Motor neuron (in vitro differentiated cells): ENCODE measurements around the gene NFE2L3. TPM values are rescaled to one million over a fixed set of nuclear protein-coding genes. Genes with fewer than 3 reads are reported as not detected.
"Not testable (repeated sequence)": the region's sequence is repeated elsewhere in the genome, so short reads cannot be mapped to it uniquely, and the experiment has no call there.

ENCODE experiments used
- ATAC-seq, 8 experiments: fragments of 200-7000 bp; cut with Tn5 transposase; replicated peaks in 6 of 8; 2 replicates each; pipeline ENCODE4 v1.8.0; 2021; ENCODE audit warnings: mild to moderate bottlenecking in 8 of 8, moderate library complexity in 8 of 8
- H3K27ac ChIP-seq, 2 donors: fragments of 250-450 bp; sonication (Bioruptor Pico); 2 replicates each; pipeline ENCODE4 v1.9.0; 2021; ENCODE audit warnings: antibody characterized with exemption in 2 of 2, mild to moderate bottlenecking in 2 of 2, moderate library complexity in 1 of 2
- H3K4me1 ChIP-seq, 2 donors: fragments of 250-450 bp; sonication (Bioruptor Pico); replicated peaks in 1 of 2; 2 replicates each; pipeline ENCODE4 v1.6.1; 2021; ENCODE audit warnings: antibody characterized with exemption in 2 of 2, mild to moderate bottlenecking in 2 of 2, moderate library complexity in 1 of 2
- H3K4me3 ChIP-seq, 5 donors: fragments of 250-450 bp; sonication (Bioruptor Pico); 2 replicates each; pipeline ENCODE4 v1.9.0; 2021; ENCODE audit warnings: antibody characterized with exemption in 5 of 5, mild to moderate bottlenecking in 5 of 5, moderate library complexity in 4 of 5
- WGBS, 10 experiments: fragments of 450-650 bp; shearing (Covaris generic); methylation state at CpG; one replicate each; pipeline ENCODE4 v1.0.0; 2022; 5-methylcytosine and 5-hydroxymethylcytosine counted together
- in situ Hi-C, 9 experiments: fragments of 400-800 bp; cut with MboI; loops; one replicate each; pipeline ENCODE4 v1.15.0; 2021; ENCODE audit warnings: low sequenced_read_pairs in 9 of 9, low pct_unique_long_range_greater_than_20kb in 2 of 9; ENCODE audit not compliant: unreplicated experiment in 9 of 9
- total RNA-seq, 8 experiments: library from RNA; unstranded; fragments of 300-600 nt; gene quantifications; 2 replicates each; pipeline versions ENCODE4 v1.2.3 to v1.2.4, GENCODE V29; 2022

Gene NFE2L3
- total RNA-seq, 8 experiments from 2014 or later = 5.3 to 85.8 (median 9.9) TPM

- in situ Hi-C loops = no loop called here
- Histone ChIP-seq H3K4me1 (peaks cover 0 to 13% of the 10 kb centered on the region in 2 donors), H3K27ac (no peak overlapping the region), H3K4me3 (peak overlapping the region; percentile 44 to 50 (median 48))
- WGBS, 10 experiments = 52 to 100% (median 93%) methylated on average over 1 to 6 of the region's 10 CpGs; no CpG with 5 or more reads in 5 of the 10 experiments
- ATAC-seq = no peak
Observed at GRCh38 chr7:26151650-26151952, 397 bp upstream of the NFE2L3 start.

DNA sequence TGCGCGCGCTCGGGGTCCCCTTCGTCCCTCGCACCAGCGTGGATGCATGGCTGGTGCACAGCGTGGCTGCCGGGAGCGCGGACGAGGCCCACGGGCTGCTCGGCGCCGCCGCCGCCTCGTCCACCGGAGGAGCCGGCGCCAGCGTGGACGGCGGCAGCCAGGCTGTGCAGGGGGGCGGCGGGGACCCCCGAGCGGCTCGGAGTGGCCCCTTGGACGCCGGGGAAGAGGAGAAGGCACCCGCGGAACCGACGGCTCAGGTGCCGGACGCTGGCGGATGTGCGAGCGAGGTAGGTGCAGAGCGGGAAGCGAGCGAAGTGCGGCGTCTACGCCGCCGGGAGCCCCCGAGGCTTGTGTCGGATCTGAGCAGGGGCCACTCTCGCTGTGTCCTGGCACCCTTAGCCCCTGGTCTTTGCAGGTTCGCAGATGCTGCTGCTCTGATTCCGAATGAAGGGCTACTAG is 813 bp downstream of the NFE2L3 start:
- peak overlapping the region; percentile 44 to 50 (median 48) for H3K4me3 ChIP-seq
- H3K4me1 ChIP-seq = peaks cover 0 to 13% of the 10 kb centered on the region in 2 donors
- H3K27ac ChIP-seq, in situ Hi-C loops: not testable (repeated sequence)
- 0% methylated on average over 1 to 4 of the region's 54 CpGs; no CpG with 5 or more reads in 7 of the 10 experiments for WGBS, 10 experiments
- ATAC-seq = peak in 6 of 8 experiments; percentile 6 to 66 (median 56)

DNA sequence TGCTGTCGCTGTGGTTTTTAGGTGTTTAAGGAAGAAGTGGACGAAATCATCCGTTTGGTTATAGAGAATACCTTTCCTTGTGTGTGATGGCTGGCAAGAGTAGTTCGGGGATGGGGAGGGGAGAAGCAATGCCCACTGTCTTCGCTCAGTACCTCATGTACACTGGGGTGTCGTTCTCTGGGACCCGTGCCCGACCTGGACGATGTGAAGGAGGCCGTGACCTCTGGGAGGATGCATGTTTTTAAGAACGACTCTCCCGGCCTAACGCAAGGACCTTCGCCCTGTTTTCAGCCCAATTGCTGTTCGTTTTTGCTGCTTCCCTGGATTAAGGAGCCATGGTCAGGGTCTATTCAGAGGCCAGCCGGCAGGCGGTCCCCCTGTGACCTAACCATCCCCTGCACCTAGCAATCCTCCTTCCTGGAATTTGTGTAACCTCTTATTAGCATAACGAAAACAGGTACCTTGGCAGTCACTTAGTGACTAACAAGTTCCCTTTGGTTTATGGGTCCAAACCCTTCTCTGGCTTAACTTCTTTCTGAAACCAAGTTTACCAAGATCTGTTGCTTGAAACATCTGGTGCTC is 1.3 kb downstream of the NFE2L3 start:
- Histone ChIP-seq H3K27ac (no peak overlapping the region), H3K4me3 (peak overlapping the region; percentile 44 to 50 (median 48)), H3K4me1 (peaks cover 0 to 13% of the 10 kb centered on the region in 2 donors)
- in situ Hi-C loops = no loop called here
- no peak for ATAC-seq
- WGBS, 10 experiments = 0 to 50% (median 18%) methylated on average over 1 to 6 of the region's 18 CpGs; no CpG with 5 or more reads in 1 of the 10 experiments

DNA sequence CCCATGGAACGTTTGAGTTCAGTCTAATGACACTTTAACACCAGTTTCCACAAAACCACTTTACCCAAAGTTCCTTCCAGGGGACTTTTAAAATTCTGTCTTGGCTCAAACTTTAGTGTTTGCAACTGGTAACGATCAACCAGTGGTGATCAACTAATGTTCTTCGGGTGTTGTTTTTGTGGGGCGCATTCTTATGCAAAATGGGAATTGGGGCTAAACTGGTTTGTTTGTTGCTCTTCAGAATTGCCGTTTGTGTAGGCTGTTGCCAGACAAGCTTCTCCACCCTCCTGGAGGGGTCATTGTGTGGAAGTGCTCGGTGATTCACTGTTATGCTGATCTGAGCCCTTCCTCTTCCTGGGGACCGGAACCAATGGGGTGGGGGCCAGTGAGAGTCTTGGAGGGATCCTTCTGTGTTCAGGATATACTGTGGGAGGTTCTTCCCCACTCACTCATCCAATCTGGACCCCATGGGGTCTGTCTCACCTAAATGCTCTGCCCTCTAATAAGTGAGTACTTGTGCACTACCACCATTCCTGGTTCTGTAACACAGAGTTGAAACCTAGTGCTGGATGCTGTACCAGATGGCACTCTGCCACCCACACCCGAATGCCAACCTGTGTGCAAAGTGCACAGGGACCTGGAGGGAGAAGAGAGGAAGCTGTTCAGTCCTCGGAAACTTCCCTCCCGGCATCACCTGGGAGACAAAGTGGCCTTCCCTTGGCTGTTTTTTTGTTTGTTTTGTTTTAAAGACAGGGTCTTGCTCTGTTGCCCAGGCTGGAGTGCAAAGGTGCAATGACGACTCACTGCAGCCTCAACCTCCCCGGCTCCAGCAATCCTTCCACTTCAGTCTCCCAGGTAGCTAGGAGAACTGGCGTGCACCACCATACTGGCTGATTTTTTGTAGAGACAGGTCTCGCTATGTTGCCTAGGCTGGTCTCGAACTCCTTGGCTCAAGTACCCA is 2.1 kb downstream of the NFE2L3 start:
- Histone ChIP-seq H3K4me1 (peaks cover 0 to 13% of the 10 kb centered on the region in 2 donors), H3K4me3 (no peak overlapping the region), H3K27ac (no peak overlapping the region)
- 5 to 100% (median 47%) methylated on average over 1 to 11 of the region's 15 CpGs; no CpG with 5 or more reads in 1 of the 10 experiments for WGBS, 10 experiments
- in situ Hi-C loops = no loop called here
- ATAC-seq = peak in 2 of 8 experiments; percentile 13 to 25

GRCh38 chr7:26155531-26156375 is 3.8 kb downstream of the NFE2L3 start:
- peak in 3 of 8 experiments; percentile 16 to 47 (median 19) for ATAC-seq
- no peak overlapping the region for H3K4me3 ChIP-seq
- H3K27ac ChIP-seq = no peak overlapping the region
- in situ Hi-C loops = no loop called here
- H3K4me1 ChIP-seq = peaks cover 0 to 13% of the 10 kb centered on the region in 2 donors
- WGBS, 10 experiments = 20 to 100% (median 63%) methylated on average over 1 to 5 of the region's 8 CpGs; no CpG with 5 or more reads in 1 of the 10 experiments

DNA sequence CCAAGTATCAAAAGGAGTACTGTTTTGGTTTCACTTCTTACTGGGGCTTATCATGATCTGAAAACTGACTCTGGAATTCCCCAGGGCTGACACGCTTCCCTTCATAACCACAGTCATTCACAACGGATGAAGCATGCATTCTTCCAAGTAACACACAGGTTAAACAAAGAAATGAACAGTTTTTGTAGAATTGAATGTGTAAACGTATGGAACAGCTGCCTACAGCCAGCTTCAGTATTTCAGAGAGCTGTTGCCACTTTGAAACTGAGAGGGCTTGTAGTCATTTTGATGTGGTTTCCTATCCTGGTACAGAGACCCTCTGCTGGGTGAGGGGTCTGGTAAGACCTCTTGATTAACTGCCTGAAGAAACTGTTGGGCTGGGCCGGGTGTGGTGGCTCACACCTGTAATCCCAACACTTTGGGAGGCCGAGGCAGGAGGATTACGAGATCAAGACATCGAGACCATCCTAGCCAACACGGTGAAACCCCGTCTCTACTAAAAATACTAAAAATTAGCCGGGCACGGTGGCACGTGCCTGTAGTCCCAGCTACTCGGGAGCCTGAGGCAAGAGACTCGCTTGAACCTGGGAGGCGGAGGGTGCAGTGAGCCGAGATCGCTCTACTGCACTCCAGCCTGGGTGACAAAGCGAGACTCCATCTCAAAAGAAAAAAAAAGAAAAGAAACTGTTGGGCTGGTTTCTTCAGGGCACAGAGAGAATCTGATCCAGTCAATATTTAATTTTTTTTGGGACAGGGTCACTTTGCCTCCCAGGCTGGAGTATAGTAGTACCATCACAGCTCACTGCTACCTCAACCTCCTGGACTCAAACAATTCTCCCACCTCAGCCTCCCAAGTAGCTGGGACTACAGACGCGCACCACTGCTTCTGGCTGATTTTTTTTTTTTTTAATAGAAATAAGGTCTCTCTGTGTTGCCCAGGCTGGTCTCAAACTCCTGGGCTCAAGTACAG is 4.7 kb downstream of the NFE2L3 start:
- ATAC-seq = peak in 3 of 8 experiments; percentile 71 to 79 (median 78)
- no peak overlapping the region for H3K4me3 ChIP-seq
- peaks cover 0 to 13% of the 10 kb centered on the region in 2 donors for H3K4me1 ChIP-seq
- in situ Hi-C loops = no loop called here
- 0 to 100% (median 86%) methylated on average over 1 to 14 of the region's 20 CpGs; no CpG with 5 or more reads in 1 of the 10 experiments for WGBS, 10 experiments
- H3K27ac ChIP-seq = no peak overlapping the region

GRCh38 chr7:26157520-26158105 is 5.6 kb downstream of the NFE2L3 start:
- Histone ChIP-seq H3K27ac (no peak overlapping the region), H3K4me1 (peaks cover 0 to 11% of the 10 kb centered on the region in 2 donors), H3K4me3 (no peak overlapping the region)
- ATAC-seq = no peak
- in situ Hi-C loops = no loop called here
- 75 to 100% (median 94%) methylated on average over 1 to 4 of the region's 4 CpGs; no CpG with 5 or more reads in 1 of the 10 experiments for WGBS, 10 experiments

GRCh38 chr7:26159243-26159642 is 7.2 kb downstream of the NFE2L3 start:
- Histone ChIP-seq H3K27ac (no peak overlapping the region), H3K4me3 (no peak overlapping the region), H3K4me1 (no peaks in the 10 kb centered on the region)
- ATAC-seq = no peak
- in situ Hi-C loops = no loop called here
- WGBS, 10 experiments = 0 to 88% (median 54%) methylated on average over 1 to 2 of the region's 2 CpGs; no CpG with 5 or more reads in 2 of the 10 experiments

DNA sequence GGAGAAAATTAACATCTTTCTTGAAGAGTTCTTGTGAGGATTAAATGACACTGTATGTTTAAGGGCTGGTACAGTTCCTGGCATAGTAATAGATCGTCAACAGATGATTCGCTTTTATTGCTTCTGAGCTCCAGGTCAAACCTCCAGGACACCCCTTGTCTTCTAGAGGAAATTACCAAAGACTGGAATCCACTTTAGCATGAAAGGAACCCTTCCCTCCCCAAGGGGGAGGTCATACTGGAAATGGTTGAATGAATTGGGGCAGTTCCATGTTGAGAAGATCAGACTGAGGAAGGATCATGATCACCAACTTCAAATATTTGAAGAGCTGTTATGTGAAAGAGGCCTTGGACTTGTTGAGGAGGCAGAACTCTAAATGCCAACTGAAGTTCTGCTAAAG is 8.9 kb downstream of the NFE2L3 start:
- Histone ChIP-seq H3K27ac (no peak overlapping the region), H3K4me3 (no peak overlapping the region), H3K4me1 (no peaks in the 10 kb centered on the region)
- 60 to 100% (median 88%) methylated on average over 1 to 2 of the region's 2 CpGs; no CpG with 5 or more reads in 2 of the 10 experiments for WGBS, 10 experiments
- peak in 1 of 8 experiments; percentile 33 for ATAC-seq
- in situ Hi-C loops = no loop called here

DNA sequence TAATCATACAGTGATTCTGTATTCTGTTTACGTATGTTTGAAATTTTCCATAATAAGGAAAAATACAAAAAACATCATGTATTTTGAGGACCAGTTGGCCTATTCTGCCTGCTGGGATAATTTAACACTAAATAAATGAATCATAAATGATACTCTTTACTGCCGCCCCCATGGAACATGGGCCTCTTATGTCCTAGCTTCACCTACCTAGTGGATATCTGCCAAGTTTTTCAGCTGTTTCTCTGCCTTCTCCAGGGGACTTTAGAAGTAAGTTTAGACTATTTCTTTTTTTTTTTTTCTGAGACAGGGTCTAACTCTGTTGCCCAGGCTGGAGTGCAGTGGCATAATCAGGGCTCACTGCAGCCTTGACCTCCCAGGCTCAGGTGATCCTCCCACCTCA is 10.4 kb downstream of the NFE2L3 start:
- H3K27ac ChIP-seq = no peak overlapping the region
- no peak overlapping the region for H3K4me3 ChIP-seq
- in situ Hi-C loops = no loop called here
- ATAC-seq = no peak
- no peaks in the 10 kb centered on the region for H3K4me1 ChIP-seq
- WGBS, 10 experiments = 52 to 100% (median 90%) methylated on average over 1 to 2 of the region's 2 CpGs

DNA sequence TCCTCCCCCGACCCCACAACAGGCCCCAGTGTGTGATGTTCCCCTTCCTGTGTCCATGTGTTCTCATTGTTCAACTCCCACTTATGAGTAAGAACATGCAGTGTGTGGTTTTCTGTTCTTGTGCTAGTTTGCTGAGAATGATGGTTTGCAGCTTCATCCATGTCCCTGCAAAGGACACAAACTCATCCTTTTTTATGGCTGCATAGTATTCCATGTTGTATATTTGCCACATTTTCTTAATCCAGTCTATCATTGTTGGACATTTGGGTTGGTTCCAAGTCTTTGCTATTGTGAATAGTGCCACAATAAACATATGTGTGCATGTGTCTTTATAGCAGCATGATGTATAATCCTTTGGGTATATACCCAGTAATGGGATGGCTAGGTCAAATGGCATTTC is 11.8 kb downstream of the NFE2L3 start:
- H3K4me1 ChIP-seq, in situ Hi-C loops, ATAC-seq, H3K27ac ChIP-seq, H3K4me3 ChIP-seq: not testable (repeated sequence)
- WGBS, 10 experiments = no CpG with 5 or more reads among the region's 1 CpG
